HG03575 (cell line): ENCODE measurements around the gene AUTS2.
"Not testable (repeated sequence)": the region's sequence is repeated elsewhere in the genome, so short reads cannot be mapped to it uniquely, and the experiment has no call there.

ENCODE experiments used
- ATAC-seq: cut with Tn5 transposase; IDR thresholded peaks from one replicate; pipeline ENCODE4 v1.9.1; 2021; ENCODE audit not compliant: unreplicated experiment, insufficient number of reproducible peaks, low FRiP score; ENCODE audit errors: extremely low read depth

AUTS2 gene

DNA sequence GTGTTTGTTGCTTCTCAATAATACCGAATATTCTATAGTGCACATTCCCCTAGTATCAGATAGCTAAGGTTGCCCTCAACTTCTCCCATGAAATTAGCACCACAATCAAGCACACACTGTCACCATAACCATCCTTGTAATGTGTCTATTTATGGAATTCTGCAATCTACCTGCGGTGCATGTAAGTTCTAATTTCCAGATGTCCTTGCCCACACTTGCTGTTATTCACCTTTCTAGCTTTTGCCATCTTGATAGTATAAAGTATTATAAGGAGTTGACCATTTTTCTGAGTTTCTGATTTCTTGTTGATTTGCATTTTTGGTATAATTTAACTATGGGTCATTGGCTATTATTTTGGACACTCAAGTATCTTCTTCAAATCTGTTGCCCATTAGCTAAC lies 1043.6 kb downstream of the AUTS2 start:
- ATAC-seq, result no peak

DNA sequence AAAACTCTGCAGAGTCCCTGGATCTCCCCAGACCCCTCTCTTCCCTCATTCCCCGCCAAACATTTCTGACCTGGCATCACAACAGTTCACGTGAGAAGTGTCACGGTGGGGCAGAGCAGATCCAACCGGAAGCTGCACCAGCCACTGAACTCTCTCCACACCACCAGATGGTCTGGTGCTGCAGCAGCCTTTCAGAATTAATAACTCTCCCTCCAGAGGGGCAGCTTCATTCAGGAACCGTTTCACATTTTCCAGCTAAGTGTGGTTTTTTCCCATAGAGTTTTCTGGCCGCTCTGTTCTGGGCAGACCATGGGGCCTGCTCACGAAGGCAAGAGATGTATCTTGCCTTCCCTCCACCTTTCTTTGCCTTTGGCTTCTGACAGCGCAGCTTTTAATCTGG lies 1047.0 kb downstream of the AUTS2 start:
- ATAC-seq, result no peak

DNA sequence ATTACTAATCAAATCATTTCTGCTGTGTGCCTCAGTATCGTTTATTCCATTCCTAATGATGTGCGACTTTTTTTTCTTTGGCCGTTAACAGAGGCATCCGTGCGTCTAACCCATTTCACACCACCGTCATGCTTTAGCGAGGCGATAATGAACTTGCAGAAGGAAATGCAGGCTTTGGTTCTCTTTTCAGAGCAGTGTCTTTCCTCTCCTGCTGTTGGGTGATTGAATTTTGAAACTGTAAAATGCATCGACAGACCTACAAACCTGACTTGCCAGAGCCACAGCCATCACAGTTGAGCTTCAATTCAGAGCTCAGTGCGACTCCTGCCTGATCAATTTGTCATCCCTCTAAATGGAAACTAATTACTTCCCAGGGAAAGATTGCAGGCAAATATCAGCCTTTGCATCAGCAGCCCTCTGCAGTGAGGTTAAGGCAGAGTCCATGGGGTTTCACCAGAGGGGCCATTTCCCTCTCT lies 1047.6 kb downstream of the AUTS2 start:
- ATAC-seq, result no peak

DNA sequence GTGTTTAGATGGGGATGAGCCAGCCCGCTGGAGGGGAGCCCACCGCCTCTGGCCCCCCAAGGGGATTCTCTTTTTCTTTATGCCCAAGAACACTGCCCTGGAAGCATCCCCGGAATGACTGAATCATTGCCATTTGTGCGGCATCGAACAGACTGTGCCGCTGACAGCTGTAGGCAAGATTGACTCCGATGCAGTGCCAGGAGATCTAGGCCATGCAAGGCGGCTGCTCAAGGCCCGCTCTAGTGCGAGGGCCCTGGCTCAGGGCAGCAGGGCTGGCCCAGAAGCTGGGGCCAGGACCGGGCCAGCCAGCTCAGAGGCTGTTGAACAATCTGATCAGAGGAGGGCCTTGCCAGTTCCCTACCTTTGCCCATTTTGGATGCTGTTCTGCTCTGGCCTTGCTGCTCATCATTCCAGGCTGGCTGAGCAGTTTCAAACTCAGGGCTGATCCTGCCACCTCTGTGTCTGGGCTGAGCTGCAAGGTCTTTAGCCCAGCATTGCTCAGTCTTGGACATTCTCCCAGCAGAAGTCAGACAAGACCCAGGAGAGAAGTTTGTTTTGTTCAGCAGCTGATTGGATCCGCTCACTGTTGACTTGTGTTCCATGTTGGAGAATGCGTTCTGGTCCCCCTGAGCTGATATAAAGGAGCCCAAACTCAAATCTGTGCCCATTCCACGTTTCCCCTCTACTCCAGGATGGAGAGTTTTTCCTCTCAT lies 1048.4 kb downstream of the AUTS2 start:
- ATAC-seq, result no peak

DNA sequence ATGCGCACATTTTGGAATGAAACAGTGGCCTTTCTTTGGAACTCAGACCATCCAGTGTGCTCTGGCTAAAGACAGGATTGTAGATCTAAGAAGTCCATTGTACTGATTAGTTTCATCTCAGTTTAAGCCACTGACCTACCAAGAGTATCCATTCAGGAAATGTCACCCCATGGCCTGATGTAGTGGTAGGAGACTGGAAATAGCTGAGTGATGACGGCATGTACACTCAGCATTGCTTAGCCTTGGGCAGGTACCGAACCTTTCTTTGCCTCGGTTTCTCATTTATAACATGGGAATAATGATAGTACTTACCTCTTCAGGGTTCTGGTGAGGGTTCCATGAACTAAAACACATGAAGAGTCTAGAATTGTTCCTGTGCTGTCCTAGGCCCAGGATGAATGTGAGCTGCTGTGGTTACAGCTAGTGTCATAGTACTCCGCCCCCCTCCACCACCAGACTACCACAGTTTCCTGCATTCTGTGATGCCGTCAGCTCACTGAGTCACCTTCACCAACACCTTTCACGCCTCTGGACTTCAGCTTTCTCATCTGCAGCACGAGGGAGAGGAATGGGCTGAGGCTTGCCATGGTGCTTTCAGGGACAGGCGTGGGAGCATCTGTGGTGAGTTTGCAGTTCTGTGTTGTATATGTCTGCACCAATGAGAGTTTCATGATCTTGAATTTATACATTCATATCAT lies 1049.7 kb downstream of the AUTS2 start:
- no peak for ATAC-seq

DNA sequence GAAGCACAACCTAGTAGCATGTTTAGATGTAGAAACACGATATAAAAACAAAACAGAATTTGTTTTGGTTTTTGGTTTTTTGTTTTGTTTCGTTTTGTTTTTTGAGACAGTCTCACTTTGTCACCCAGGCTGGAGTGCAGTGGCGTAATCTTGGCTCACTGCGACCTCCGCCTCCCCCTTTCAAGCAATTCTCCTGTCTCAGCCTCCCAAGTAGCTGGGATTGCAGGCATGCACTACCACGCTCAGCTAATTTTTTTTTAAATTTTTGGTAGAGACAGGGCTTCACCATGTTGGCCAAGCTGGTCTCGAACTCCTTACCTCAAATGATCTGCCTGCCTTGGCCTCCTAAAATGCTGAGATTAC lies 1050.2 kb downstream of the AUTS2 start:
- not testable (repeated sequence) for ATAC-seq

DNA sequence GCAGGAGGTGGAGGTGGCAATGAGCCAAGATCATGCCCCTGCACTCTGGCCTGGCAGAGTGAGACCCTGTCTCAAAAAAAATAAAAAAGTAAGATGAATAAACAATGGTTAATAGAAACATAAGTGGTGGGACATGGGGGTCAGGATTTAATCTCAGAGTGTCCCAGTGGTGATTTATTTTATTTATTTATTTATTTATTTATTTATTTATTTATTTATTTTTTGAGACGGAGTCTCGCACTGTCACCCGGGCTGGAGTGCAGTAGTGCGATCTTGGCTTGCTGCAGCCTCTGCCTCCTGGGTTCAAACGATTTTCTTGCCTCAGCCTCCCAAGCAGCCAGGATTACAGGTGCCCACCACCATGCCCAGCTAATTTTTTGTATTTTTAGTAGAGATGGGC lies 1051.0 kb downstream of the AUTS2 start:
- ATAC-seq, result no peak

DNA sequence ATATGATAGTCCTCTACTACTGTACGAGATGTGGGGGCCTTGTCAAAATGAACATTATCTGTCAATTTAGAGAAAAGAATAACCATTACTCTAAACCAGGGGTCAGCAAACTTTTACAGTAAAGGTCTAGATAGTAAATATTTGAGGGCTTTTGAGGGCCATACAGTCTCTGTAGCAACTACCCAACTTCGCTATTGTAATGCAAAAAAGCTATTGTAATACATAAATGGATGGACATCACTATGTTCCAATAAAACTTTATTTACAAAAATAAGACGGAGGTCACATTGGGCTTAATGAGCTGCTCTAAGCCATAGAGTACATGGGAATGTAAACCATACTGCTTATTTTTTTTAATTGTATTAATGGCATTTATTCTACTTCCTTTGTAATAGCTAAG lies 1055.9 kb downstream of the AUTS2 start:
- ATAC-seq, result no peak

DNA sequence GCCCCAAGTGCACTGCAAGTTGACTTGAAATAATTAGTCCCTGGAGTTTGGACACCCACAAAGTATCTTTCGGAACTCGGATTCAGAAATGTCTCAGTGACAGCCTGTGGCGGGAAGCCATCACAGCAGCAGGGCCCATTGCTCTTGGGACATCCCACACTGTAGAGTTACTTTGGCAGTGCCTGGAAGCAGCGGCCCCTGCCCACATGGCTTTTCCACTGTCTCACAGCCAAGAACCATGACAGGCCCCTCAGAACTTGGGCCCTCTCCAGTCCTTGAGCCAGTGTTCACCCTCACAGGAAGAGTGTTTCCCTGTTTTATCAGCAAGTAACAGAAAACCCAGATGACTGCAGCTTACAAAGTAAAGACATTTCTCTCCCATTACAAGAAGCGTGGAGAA lies 1056.7 kb downstream of the AUTS2 start:
- no peak for ATAC-seq

DNA sequence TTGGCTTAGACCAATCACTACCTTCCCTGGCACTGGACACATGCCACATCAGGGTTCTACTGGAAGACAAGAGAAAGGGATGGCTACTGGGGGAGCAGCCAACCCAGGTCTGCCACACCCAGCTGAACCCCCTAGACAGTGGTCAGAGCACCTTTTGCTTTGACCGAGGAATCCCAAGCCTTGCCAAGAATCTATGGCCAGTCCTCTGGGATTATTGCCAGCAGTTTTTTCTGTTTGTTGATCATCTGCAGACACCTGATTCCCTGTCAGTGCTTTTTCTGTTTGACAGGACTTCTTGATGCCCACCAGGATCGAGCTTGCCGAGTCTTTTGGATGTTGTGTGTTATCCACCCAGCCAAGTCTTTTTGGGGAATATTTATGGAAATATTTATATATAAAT lies 1057.4 kb downstream of the AUTS2 start:
- ATAC-seq, result no peak

DNA sequence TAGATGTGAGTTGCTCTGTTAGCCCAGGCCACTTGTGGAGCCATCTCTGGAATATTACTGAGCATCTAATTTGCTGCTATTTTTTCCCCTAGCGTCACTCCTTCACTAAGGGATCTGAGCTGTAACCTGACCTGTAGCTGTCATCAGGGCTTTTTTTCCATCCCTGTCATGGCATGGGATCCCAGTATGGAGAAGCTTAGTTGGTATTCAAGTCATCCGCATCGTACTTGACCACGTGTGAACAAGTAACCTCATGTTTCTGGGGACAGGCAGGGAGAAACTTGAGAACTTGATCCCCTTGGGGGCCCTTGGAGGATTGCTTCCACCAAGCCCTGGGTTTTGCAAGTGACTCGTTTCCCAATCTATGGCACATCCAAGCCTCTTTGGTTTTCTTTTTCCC lies 1059.3 kb downstream of the AUTS2 start:
- ATAC-seq, result no peak

DNA sequence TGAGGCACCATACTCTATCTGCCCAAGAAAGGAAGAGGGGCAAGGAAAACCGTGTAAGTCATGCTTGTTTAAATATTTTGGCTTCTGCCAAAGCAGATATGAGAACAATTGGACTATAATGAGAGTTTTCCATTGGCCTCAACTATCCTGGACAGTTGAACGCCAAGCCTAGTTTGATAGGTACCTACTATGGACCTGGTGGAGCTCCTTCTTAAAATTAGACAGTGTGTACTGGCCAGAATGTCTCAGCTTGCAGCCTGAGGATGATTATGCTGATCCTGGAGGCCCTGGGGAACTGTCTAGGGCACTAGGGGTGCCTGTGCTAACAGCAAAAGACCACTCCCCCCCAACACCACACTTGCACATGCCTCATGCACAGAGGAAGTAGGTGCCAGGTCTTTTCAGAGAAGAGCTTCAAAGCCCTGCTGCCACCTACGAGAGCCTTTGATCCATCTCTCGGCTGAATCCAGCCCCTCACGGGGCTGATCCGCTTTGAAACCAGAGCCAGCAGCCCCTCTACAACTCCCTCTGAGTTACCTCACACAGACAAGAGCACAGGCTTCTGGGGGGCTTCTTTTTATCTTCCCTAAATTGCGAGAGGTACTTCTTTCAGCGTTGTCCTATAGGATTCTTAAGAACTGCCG lies 1059.8 kb downstream of the AUTS2 start:
- ATAC-seq, result no peak

DNA sequence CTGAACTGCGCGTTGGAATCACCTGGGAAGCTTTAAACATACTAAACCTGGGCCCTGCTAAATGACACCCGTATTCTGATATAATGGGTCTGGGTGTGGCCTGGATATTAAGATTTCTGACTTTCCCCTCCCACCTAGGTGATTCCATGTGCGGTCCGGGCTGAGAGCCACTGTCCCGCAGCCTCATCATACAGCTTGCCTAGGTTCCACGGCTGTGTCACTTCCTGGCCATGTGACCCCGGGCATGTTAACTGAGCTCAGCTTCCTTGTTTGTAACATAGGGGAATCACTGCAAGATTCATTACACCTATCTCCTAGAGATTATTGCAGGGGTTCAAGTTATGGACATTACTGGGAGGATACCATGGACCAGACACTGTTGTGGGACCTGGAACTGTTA lies 1061.0 kb downstream of the AUTS2 start:
- ATAC-seq, result no peak

DNA sequence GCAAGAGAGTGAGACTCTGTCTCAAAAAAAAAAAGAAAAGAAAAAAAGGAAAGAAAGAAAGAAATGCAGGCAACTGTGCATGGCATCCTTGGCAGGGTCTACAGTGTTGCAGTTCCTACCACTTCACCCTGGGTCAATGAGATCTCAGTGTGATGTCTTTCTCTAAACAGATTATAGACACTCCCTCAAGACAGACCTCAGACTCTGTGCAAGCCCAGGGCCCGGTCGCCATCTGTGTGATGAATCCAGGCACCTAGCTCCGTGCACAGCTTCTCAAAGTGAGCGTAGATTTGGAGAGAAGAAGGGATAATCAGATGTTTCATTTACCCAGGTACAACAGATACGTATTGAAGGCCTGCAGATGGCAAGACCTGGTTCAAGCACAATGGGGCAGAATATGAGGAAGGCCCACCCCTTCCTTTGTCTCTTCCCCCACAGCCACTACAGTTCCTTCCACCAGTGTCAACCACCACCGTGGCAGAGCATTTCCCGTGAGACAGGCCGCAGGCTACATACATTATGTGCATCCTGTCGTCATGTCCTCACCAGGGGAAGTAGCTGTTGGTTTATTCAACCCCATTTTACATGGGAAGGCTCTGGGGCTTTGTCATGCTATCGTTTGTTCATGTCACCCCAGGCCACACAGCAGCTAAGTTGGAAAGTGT lies 1062.0 kb downstream of the AUTS2 start:
- no peak for ATAC-seq

DNA sequence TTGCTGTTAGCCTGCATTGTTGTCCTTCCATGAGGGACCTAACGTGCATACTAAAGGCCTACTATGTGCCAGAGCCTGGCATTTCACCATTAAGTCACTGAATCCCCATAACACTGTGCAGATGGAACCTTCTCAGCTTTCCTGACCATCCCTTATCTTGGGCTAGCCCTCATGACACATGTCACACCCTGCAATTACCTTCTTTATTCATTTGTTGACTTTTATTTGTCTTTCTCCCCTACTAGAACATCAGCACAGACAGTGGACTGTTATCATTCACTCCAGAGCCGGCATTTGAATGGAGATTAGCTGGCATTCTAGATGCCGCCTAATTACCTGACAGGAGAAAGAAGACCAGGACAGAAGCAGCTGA lies 1062.5 kb downstream of the AUTS2 start:
- no peak for ATAC-seq

DNA sequence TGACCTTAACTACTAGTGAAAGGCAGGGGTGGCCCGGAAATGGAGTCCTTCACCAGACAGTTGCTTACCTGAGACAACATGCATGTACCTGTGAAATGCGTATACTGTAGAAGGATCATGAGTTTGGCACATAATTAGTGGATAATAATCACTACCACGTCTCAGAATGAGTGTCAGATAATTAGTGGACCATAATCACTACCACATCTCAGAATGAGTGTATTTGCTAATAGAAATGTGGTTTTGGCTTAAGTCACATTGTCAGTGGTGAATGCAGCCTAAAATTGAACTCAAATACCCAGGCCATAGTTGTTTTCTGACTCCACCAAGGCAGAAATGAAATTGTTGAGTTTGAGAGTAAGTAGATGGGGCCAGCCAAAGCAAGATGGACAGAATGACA lies 1065.4 kb downstream of the AUTS2 start:
- ATAC-seq, result no peak

DNA sequence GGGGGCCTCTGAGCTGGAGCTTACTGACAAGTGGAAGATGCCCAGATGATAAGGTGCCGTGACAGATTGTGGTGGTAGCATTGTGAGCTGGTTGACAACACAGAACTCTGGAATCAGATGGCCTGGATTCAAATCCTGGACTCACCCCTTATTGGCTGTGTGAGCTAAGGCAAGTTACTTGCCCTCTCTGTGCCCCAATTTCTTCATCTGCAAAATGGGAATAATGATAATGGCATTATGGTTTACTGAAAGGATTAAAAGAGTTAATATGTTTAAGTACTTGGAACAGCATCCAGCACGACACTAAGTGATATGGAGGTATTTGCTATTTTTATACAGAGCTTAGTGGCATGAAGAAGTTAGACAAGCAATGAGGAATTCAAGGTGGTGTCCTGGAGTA lies 1067.7 kb downstream of the AUTS2 start:
- no peak for ATAC-seq

DNA sequence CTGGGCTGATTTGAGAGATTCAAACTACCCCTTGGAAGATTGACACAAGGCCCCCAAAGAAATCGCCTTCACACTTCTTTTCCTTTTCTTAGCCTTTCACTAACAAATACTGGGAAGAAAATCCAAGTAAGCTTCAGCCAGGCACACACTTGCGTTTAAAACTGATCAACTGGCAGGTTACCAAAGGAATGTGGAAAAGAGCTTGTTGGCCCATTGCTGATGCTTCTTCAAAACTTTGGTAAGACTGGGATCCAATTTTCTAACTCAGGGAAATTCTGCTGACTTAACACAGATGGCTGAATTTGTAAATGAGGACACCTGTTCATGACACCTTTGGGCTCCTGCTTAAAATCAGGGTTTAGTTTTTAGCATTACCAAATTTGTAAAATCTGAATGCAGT lies 1069.1 kb downstream of the AUTS2 start:
- ATAC-seq, result no peak

DNA sequence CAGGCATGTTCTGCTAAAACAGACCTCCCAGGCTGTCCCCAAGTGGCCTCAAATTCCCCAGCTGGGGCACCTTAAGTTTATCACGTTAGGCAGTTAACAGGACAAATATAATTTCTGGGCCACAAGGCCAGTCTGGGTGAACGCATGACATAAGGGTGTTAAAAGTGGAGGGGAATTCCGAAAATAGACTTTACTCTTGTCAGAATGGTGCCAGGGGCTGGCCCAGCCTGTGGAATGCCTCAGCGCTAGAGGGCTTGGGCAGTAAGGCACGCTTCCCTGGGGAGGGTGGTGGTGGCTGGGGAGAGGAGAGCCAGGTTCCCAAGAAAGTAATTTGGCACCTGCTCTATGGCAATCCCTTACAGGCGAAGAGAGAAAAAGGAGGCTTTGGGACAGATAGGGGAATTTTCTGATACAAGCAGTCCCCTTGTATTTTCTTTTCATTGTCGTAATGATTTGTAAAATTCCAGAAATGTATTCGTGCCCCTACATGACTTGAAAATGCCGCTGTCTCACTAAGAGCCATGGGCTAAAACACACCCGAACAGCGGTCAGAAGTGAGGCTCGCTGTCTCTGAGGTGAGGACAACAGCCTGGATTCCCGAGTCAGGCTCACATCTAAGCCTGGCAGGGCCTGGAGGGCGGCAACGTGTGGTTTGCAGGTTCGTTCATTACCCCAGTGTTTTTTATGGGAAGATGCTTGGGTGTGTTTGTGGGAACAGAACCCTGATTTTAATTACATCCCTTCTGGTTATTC lies 1070.5 kb downstream of the AUTS2 start:
- no peak for ATAC-seq
